ENCODE data around the gene BAIAP2L1.

GRCh38 chr7:98251601-98252424 is 149.1 kb downstream of the BAIAP2L1 start, which contains the start of gene TECPR1:
- TF ChIP-seq CTCF (IDR thresholded peaks at IDR 0.05) (no peak), POLR2AphosphoS5 (IDR thresholded peaks at IDR 0.05) (peak in 3 of 4 donors; percentile 68 to 78 (median 76)), POLR2A (IDR thresholded peaks at IDR 0.05) (peak in 1 of 2 donors; percentile 20)
